HG02678 (cell line): Measurements from ENCODE around the gene SLC26A8.
A peak's percentile ranks its signal among the peaks of the same experiment; 100 is the strongest.
"Not testable (repeated sequence)": the region's sequence is repeated elsewhere in the genome, so short reads cannot be mapped to it uniquely, and the experiment has no call there.

Experiments
- ATAC-seq: cut with Tn5 transposase; IDR thresholded peaks from one replicate; pipeline ENCODE4 v1.9.1; 2021; ENCODE audit warnings: mild to moderate bottlenecking, moderate library complexity; ENCODE audit not compliant: unreplicated experiment

The SLC26A8 gene

GRCh38 chr6:35919827-35920751, 104.4 kb downstream of the SLC26A8 start:
- ATAC-seq: peak; percentile 21

DNA sequence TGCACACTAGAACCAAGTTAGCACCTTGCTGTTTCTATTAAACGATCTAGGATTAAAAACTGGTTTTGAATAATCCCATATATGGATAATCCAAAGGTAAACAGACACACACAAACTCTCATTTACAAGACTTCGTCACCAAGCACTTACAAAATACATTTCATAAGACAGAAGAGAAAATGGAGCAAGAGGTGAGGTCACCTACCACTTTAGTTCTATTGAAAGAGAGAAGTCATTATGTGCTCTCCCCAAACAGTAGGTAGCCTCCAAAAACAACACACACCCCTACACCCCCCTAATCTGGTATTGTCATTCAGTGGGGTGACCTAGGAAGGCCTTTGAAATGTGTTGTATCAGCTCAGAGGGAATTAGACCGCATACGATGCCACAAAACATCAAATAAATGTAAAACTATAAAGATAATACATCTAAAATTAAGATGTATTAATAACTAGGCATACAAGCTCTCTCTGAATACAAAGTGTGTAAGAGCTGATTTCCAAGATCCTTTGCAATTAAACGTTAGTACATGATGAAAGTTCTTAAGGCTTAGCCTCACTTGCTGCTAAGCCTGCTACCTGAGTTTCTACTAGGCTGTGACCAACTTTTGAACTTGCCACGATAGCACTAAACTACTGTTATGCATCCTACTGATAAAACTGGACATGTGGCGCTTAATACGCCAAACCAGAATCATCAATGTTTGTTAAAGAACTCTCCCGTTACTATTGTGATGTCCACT, 105.2 kb downstream of the SLC26A8 start:
- ATAC-seq: no peak

DNA sequence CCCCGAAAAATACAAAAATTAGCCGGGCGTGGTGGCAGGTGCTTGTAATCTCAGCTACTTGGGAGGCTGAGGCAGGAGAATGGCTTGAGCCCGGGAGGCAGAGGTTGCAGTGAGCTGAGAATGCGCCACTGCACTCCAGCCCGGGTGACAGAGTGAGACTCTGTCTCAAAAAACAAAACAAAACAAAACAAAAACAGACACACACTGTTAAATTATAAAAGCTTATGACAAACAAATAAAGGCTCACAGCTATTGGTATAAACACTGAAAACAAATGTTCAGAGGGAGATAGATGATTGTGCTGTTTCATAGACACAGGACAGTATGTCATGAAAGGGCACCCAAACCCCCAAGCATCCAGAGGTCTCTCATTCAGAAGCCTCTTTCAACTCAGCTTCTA, 107.5 kb downstream of the SLC26A8 start:
- not testable (repeated sequence) for ATAC-seq

DNA sequence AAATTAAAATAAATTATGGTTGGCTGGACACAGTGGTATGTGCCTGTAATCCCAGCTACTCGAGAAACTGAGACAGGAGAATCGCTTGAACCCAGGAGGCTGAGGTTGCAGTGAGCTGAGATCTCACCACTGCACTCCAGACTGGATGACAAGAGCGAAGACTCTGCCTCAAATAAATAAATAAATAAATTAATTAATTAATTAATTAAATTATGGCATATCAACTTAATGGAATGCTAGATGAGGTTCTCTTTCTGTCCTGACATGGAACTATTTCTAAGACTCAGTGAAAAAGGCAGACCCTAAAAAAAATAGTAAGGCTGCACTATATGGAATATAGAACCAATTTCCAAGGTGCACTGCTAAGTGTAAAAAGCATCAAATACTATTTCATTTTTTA, 108.4 kb downstream of the SLC26A8 start:
- no peak for ATAC-seq

GRCh38 chr6:35914536-35914935, 109.9 kb downstream of the SLC26A8 start:
- no peak for ATAC-seq

GRCh38 chr6:35911871-35912653, 112.4 kb downstream of the SLC26A8 start:
- ATAC-seq: no peak

DNA sequence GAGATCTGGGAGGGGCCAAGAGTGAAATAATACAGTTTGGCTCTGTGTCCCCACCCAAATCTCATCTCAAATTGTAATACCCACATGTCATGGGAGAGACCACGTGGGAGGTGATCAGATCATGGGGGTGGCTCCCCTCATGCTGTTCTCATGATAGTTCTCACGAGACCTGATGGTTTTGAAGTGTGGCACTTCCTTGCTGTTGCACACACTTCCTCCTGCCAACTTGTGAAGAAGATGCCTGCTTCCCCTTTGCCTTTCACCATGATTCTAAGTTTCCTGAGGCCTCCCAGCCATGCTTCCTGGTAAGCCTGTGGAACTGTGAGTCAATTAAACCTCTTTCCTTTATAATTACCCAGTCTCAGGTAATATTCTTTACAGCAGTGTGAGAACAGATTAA, 114.9 kb downstream of the SLC26A8 start:
- ATAC-seq: not testable (repeated sequence)

DNA sequence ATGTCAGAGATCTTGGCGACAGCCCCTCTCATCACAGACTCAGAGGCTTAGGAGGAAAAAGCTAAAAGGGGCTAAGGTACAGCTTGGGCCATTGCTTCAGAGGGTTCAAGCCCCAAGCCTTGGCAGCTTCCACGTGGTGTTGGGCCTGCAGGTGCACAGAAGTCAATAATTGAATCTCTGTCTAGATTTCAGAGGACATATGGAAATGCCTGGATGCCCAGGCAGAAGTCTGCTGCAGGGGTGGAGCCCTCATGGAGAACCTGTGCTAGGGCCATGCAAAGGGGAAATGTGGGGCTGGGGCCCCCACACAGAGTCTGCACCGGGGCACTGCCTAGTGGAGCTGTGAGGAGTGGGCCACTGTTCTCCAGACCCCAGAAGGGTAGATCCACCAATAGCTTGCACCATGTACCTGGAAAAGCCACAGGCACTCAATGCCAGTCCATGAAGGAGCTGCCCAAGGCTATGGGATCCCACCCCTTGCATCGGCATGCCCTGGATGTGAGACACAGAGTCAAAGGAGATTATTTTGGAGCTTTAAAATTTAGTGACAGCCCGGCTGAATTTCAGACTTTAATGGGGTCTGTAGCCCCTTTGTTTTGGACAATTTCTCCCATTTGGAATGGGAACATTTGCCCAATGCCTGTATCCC, 115.6 kb downstream of the SLC26A8 start:
- not testable (repeated sequence) for ATAC-seq

DNA sequence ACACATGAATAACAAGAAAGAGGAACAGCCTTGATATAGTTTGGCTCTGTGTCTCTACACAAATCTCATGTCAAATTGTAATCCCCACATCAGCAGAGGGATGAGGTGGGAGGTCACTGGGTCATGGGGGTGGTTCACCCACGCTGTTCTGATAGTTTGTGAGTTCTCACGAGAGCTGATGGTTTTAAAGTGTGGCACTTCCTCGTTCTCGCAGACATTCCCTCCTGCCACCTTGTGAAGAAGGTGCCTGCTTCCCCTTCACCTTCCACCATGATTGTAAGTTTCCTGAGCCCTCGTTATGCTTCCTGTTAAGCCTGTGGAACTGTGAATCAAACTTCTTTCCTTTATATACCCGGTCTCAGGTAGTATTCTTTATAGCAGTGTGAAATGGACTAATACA, 116.7 kb downstream of the SLC26A8 start:
- no peak for ATAC-seq

DNA sequence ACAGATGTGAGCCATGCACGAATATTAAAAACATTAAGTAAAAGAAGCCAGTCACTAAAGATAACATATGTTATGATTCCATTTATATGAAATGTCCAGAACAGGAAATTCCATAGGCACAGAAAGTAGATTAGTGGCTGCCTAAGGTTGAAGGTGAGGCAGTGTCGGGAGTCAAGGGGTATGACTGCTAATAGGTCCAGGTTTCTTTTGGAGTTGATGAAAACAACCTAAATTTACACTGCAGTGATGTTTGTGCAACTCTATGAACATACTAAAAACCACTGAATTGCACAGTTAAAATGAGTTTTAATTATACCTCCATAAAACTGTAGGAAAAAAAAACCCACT, 118.0 kb downstream of the SLC26A8 start:
- no peak for ATAC-seq

DNA sequence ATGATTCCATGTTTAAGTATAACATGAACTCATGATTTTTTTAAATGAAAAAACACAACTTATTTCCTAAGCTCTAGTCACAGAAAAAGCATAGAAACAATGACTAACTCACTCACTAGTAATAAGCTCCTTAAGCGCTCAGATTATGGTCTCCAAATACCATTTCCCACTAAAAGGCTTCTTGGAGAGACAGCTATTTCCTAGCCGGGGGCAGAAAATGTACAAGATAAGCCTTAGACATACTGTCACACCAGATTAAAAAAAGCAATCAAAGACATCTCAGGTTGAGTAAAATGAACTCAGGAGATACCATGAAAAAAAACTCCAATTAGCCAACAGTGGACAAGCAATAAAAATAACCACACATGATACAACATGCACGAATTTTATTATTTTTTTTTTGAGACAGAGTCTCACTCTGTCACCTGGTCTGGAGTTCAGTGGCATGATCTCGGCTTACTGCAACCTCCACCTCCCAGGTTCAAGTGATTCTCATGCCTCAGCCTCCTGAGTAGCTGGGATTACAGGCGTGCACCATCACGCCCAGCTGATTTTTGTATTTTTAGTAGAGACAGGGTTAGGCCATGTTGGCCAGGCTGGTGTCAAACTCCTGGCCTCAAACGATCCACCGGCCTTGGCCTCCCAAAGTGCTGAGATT, 118.5 kb downstream of the SLC26A8 start:
- ATAC-seq: no peak

GRCh38 chr6:35905141-35905785, 119.2 kb downstream of the SLC26A8 start:
- ATAC-seq: no peak

DNA sequence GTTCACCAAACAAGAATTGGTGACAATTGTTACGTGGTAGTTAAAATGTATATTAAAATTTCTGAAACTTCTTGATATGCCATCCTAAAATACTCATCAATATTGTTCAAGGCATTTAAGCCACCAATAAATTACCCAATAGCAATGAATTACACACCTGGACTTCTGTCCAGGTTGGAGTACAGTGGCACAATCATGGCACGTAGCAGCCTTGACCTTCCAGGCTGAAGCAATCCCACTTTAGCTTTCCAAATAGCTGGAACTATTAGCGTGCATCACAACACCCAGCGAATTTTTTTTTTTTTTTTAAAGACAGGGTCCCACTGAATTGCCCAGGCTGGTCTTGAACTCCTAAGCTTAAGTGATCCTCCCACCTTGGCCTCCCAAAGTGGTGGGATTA, 120.8 kb downstream of the SLC26A8 start:
- no peak for ATAC-seq

GRCh38 chr6:35900448-35900847, 124.0 kb downstream of the SLC26A8 start:
- no peak for ATAC-seq

DNA sequence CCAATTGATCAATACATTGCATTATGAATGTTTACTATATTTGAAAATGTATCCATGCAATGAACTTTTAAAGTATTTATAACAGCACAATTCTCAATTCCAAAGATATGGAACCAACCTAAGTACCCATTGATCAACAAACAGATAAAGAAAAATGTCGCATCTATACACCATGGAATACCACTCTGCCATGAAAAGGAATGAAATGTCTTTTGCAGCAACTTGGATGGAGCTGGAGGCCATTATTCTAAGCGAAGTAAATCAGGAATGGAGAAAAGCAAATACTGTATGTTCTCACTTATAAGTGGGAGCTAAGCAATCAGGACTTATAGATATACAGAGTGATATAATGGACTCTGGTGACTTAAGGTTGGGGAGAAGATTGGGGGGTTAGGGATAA, 126.4 kb downstream of the SLC26A8 start:
- no peak for ATAC-seq

GRCh38 chr6:35897486-35897885, 127.0 kb downstream of the SLC26A8 start:
- no peak for ATAC-seq

- no peak for ATAC-seq
Observed at GRCh38 chr6:35897036-35897435, 127.4 kb downstream of the SLC26A8 start.

DNA sequence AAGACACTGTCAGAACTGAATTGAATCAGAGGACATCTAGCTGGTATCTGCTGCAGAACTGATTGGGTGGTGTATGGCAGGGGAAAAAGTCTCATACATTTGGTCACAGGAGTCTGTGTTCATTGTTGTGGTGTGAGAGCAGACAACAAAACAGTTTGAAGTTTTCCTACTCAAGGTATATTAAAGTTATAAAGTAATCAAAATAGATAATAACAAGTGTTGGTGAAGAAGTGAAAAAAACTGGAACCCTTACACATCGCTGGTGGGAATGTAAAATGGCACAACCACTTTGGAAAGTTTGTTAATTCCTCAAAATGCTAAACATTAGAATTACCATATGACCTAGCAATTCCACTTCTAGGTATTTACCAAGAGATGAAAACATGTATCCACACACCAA, 128.2 kb downstream of the SLC26A8 start:
- ATAC-seq: no peak

DNA sequence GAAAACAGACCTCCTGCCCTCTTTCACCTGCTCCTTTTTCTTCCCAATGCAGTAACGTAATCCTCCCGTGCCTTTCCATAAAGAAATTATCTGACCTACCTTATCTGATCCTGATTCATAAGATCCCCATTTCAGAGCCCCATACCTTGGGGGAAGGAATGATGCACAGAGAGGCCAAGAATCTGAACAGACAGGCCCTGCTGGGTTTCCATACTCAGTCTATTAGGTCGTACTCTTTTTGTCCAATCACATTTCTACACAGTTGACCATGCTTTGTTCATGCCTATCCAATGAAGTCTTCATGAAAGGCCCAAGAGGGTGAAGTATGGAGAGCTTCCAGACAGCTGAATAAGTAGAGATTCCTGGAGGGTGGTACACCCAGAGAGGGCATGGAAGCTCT, 128.9 kb downstream of the SLC26A8 start:
- ATAC-seq: no peak

DNA sequence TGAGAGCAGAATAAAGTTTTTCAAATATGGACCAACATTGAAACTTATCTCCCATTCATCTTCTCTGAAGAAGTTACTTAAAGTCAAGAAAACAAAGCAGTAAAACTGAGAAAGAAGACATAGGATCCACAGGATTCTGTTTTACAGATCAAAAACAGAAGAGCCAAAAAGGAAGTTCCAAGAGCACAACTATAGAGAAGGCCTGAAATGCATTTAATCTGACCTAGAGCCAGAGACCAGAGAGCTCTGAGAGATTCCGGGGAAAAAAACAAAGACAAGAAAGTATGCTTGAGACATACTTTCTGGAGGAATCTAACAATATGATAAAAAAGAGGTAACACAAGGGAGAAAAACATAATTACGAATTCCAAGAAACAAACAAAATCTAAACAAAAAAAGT, 129.7 kb downstream of the SLC26A8 start:
- no peak for ATAC-seq
